C4-2B (cell line): Measurements from ENCODE around the gene EXOC3L1.

Experiments used
- ZFX ChIP-seq: fragments of 450-650 bp; IDR thresholded peaks from 2 replicates; pipeline ENCODE4 v1.6.1; 2017
- TF ChIP-seq, protein P1 (sequence below): fragments of 450-650 bp; conservative IDR thresholded peaks from 2 replicates; pipeline ENCODE4 v1.5.1; 2017; ENCODE audit warnings: mild to moderate bottlenecking

DNA sequence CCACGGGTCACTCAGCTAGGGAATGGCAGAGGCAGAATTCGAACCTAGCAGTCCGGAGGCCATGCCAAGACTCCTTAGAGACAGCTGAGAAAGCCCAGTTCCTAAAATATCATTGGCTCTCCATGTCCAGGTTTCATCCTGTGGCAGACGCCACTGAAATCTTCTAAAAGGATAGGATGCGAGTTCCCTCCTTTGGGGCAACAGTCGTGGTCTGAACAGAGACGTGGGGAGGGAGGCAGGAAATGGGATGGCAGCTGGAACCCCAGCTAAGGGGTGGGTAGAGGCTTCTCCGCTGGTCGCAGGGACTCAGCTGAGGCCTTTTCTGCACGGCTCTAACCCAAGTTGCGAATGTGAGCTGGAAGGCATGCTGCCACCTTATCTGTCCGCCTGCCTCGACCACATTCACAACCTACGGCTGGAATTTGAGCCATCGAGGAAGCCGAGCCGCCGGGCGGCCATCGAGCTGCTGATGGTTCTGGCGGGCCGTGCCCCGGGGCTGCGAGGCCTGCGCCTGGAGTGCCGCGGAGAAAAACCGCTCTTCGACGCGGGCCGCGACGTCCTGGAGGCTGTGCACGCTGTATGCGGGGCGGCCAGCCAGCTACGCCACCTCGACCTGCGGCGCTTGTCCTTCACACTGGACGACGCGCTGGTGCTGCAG, 27.3 kb downstream of the EXOC3L1 start:
- TF ChIP-seq, protein P1, sequence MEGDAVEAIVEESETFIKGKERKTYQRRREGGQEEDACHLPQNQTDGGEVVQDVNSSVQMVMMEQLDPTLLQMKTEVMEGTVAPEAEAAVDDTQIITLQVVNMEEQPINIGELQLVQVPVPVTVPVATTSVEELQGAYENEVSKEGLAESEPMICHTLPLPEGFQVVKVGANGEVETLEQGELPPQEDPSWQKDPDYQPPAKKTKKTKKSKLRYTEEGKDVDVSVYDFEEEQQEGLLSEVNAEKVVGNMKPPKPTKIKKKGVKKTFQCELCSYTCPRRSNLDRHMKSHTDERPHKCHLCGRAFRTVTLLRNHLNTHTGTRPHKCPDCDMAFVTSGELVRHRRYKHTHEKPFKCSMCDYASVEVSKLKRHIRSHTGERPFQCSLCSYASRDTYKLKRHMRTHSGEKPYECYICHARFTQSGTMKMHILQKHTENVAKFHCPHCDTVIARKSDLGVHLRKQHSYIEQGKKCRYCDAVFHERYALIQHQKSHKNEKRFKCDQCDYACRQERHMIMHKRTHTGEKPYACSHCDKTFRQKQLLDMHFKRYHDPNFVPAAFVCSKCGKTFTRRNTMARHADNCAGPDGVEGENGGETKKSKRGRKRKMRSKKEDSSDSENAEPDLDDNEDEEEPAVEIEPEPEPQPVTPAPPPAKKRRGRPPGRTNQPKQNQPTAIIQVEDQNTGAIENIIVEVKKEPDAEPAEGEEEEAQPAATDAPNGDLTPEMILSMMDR = no peak
- no peak for TF ChIP-seq ZFX
